D721Med (cell line): ENCODE measurements around the gene NECTIN3.

ENCODE experiments used
- DNase-seq: peaks from one replicate; pipeline ENCODE4 v3.0.0; 2011; ENCODE audit warnings: low spot score; ENCODE audit not compliant: insufficient read length
- FAIRE-seq: peaks from 2 replicates; lab custom pipeline; 2011; peaks lifted over from hg19 to GRCh38; lab: Jason Lieb, UNC
- CTCF ChIP-seq: IDR thresholded peaks from 2 replicates; pipeline ENCODE4 v1.5.1; 2012; ENCODE audit warnings: mild to moderate bottlenecking, control low read depth; ENCODE audit not compliant: insufficient read depth; ENCODE audit errors: missing control alignments

NECTIN3 gene

GRCh38 chr3:111107662-111108035, 36.0 kb downstream of the NECTIN3 start:
- no peak for TF ChIP-seq CTCF
- FAIRE-seq = no peak

GRCh38 chr3:111112913-111113312, 41.3 kb downstream of the NECTIN3 start:
- DNase-seq (no peak), FAIRE-seq (no peak)
- no peak for TF ChIP-seq CTCF

More at GRCh38 chr3:111107662-111108035, 36.0 kb downstream of the NECTIN3 start:
- DNase-seq = no peak

- DNase-seq = no peak
- no peak for TF ChIP-seq CTCF
- no peak for FAIRE-seq
Measured at GRCh38 chr3:111128884-111129283, 57.3 kb downstream of the NECTIN3 start.

- no peak for FAIRE-seq
- DNase-seq = no peak
- TF ChIP-seq CTCF = no peak
Measured at GRCh38 chr3:111130827-111131226, 59.2 kb downstream of the NECTIN3 start.

- DNase-seq = no peak
- TF ChIP-seq CTCF = no peak
- no peak for FAIRE-seq
Measured at GRCh38 chr3:111134302-111134701, 62.7 kb downstream of the NECTIN3 start.

GRCh38 chr3:111151438-111151837, 79.8 kb downstream of the NECTIN3 start:
- DNase-seq (no peak), FAIRE-seq (no peak)
- TF ChIP-seq CTCF = no peak

- DNase-seq (no peak), FAIRE-seq (no peak)
- TF ChIP-seq CTCF = no peak
Measured at GRCh38 chr3:111152496-111152895, 80.9 kb downstream of the NECTIN3 start.
